GM12875 (cell line): ENCODE results near the gene AK5.

Experiments
- H3K4me3 ChIP-seq: one replicate; pipeline ENCODE4 v1.5.1; 2011; ENCODE audit warnings: low read depth, low read length, control low read depth
- TF ChIP-seq, protein P1 (sequence below): IDR thresholded peaks from 2 replicates; pipeline ENCODE4 v1.5.1; 2011; ENCODE audit warnings: low read depth, mild to moderate bottlenecking, control low read depth, inconsistent platforms, low read length, moderate library complexity, borderline replicate concordance; ENCODE audit not compliant: insufficient read depth

The AK5 gene

DNA sequence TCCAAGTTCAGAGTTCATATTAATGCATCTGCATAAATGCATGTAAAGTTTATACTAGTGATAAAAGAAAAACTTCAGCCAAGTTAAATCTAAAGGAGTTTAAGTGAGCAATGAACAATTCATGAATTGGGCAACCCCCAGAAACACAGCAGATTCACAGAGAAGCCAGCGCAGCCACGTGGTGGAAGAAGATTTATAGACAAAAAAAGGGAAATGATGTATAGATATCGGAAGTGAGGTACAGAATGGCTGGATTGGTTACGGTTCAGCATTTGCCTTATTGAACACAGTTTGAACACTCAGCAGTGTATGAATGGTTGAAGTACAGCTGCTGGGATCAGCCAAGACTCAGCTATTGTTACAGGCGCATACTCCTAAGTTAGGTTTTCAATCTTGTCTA is 5.7 kb downstream of the AK5 start:
- TF ChIP-seq, protein P1, sequence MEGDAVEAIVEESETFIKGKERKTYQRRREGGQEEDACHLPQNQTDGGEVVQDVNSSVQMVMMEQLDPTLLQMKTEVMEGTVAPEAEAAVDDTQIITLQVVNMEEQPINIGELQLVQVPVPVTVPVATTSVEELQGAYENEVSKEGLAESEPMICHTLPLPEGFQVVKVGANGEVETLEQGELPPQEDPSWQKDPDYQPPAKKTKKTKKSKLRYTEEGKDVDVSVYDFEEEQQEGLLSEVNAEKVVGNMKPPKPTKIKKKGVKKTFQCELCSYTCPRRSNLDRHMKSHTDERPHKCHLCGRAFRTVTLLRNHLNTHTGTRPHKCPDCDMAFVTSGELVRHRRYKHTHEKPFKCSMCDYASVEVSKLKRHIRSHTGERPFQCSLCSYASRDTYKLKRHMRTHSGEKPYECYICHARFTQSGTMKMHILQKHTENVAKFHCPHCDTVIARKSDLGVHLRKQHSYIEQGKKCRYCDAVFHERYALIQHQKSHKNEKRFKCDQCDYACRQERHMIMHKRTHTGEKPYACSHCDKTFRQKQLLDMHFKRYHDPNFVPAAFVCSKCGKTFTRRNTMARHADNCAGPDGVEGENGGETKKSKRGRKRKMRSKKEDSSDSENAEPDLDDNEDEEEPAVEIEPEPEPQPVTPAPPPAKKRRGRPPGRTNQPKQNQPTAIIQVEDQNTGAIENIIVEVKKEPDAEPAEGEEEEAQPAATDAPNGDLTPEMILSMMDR, result no peak
- H3K4me3 ChIP-seq, result no peak overlapping the region

DNA sequence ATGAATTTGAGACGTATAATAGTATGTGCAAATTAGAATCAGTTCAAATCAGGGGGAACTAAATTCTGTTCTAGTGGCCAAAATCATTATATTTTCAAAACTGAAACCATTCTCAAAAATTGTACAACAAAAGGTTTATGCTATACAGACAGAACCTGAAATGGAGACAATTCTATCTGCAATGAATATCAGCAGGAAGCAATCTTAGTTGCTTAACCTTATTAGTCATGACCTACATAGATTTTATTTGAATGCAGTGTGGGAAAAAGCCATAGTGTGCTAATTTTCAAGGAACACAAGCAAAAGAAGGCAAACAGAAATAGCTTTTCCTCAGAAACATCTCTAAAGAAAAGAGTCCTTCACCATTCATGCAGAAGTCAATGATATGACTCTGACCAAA is 6.5 kb downstream of the AK5 start:
- no peak overlapping the region for H3K4me3 ChIP-seq
- TF ChIP-seq, protein P1, result no peak

DNA sequence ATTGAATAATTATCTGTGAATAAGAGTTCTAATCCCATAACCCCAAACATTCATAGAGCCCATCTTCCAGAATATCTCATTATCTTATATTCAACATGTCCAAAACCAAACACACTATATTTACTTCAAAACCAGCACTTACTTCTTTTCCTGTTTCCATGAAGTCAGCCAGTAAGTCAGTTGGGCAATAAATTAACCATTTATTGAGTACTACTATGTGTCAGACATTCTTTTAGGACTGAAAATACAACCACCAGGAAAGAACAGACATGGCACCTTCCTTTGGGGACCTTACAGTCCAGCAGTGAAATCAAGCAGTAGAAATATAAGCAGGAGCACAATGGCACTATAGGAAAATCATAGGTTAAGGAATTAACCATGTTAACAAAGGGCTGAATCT is 8.8 kb downstream of the AK5 start:
- TF ChIP-seq, protein P1, result no peak
- H3K4me3 ChIP-seq, result no peak overlapping the region

DNA sequence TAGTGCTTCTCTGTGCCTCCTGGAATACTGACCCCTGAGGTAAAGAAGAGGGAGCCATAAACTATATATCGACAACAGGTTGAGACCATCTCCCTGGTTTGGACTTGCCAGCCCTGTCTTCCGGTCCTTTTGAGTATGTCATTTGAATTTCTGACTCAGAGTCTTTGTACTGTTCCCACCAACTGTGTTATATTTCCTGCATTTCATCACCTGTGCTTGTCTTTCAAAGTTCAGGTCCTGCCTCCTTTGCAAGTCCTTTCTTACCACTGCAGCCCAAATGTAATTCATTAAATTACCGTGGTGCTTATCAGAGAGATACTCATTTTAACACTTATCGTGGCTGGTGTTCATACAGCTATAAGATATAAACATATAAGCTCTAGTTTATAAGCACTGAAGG is 10.7 kb downstream of the AK5 start:
- H3K4me3 ChIP-seq, result no peak overlapping the region
- TF ChIP-seq, protein P1, result no peak

DNA sequence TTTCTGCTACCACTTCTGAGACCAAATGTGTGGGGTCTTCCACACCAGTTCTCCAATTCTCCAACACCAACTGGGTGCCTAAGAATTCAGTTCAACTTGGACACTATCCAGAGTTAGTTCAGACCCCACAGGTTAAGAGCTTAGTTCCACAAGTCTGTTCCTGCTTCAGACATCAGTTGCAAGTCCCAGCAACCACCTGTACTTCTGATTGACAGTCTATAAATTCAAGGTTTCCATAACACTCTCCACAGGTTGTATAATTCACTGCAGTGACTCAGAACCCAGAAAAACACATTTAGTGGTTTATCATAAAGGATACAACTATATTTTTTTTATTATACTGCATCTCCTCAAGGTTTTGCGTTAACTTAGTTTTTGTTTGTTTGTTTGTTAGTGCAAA is 18.7 kb downstream of the AK5 start:
- TF ChIP-seq, protein P1, result no peak
- H3K4me3 ChIP-seq, result no peak overlapping the region

DNA sequence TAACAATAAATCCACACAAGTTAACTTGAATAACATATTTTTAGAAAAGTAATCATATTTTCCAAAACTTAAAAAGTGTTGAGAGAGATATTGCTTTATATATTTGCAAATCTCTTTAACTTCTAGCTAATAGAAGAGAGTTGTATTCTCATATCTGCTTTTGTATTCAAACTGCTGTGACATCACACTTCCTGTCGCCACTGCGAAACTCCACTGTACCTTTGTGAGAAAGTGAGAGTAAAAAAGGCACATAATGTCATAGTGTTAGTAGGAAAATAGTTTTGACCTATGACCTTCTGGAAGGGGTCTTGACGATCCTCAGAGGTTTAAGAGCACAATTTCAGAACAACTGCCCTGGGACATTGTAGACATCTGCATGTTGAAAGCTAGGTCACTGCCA is 21.6 kb downstream of the AK5 start:
- TF ChIP-seq, protein P1, result no peak
- no peak overlapping the region for H3K4me3 ChIP-seq

DNA sequence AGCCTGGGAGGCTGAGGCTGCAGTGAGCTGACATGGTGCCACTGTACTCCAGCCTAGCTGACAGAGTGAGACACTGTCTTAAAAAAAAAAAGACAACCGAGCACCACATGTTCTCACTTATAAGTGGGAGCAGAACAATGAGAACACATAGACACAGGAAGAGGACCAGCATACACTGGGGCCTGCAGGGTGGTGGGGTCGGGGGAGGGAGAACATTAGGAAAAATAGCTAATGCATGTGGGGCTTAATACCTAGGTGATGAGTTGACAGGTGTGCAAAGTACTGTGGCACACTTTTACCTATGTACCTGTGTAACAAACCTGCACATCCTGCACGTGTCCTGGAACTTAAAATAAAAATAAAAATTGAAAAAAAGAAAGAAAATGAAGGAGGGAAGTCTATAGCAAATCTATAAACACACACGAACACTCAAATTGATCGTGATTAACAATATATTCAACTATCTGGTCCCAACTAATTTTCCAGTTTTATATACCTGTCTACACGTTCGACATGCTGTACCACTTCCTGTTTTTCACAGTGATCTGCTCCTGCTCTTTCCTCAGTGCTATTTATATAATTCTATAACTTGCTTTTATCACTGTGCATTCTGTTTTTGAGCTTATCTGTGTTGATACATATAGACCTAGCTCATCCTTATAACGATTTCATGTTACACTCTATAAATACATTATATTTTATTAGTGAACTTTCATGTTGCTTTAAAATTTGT is 27.2 kb downstream of the AK5 start:
- TF ChIP-seq, protein P1, result no peak
- H3K4me3 ChIP-seq, result no peak overlapping the region
